Keratinocyte (primary cell): Measurements from ENCODE around the gene PTN. TPM values are rescaled to one million over a fixed set of nuclear protein-coding genes. Genes with fewer than 3 reads are reported as not detected.

Source experiments
- DNase-seq: peaks from one replicate; pipeline ENCODE4 v3.0.0-alpha.2; 2011; ENCODE audit warnings: low read depth, missing footprints, low spot score
- FAIRE-seq: peaks from 2 replicates; lab custom pipeline; 2011; peaks lifted over from hg19 to GRCh38; lab: Jason Lieb, UNC
- H2AFZ ChIP-seq: 2 replicates; pipeline ENCODE4 v1.6.0; 2012; ENCODE audit warnings: low read length, control low read depth, inconsistent platforms; ENCODE audit not compliant: control insufficient read depth
- H3K27ac ChIP-seq: 2 replicates; pipeline ENCODE4 v1.5.1; 2011; ENCODE audit warnings: low read length; ENCODE audit not compliant: control insufficient read depth, insufficient read depth
- H3K27me3 ChIP-seq: 3 replicates; pipeline ENCODE4 v1.6.0; 2011; ENCODE audit warnings: low read length; ENCODE audit not compliant: control insufficient read depth, insufficient read depth; ENCODE audit errors: extremely low read depth
- H3K36me3 ChIP-seq, 2 experiments: 2 replicates in 1 of 2; 3 replicates in 1 of 2; pipeline ENCODE4 v1.5.1; 2011; ENCODE audit warnings: low read length in 2 of 2, mild to moderate bottlenecking in 1 of 2; ENCODE audit not compliant: control insufficient read depth in 2 of 2, insufficient read depth in 2 of 2; ENCODE audit errors: extremely low read depth in 1 of 2
- H3K4me1 ChIP-seq: 3 replicates; pipeline ENCODE4 v1.5.1; 2011; ENCODE audit warnings: low read length; ENCODE audit not compliant: control insufficient read depth, insufficient read depth; ENCODE audit errors: extremely low read depth
- H3K4me2 ChIP-seq: 3 replicates; pipeline ENCODE4 v1.6.0; 2011; ENCODE audit warnings: low read depth, low read length; ENCODE audit not compliant: control insufficient read depth, insufficient read depth; ENCODE audit errors: extremely low read depth
- H3K4me3 ChIP-seq, 3 experiments: fragments of 200-600 bp in 1 of 3; sonication (generic) in 1 of 3; 2 replicates in 2 of 3; 3 replicates in 1 of 3; pipeline ENCODE4 v1.5.1; 2011 to 2016; ENCODE audit warnings: low read length in 3 of 3, mild to moderate bottlenecking in 3 of 3, control low read depth in 2 of 3, inconsistent platforms in 1 of 3, low read depth in 1 of 3, mixed read lengths in 1 of 3, mixed run types in 1 of 3, moderate library complexity in 1 of 3; ENCODE audit not compliant: control insufficient read depth in 2 of 3, insufficient read depth in 2 of 3; ENCODE audit errors: extremely low read depth in 1 of 3
- H3K79me2 ChIP-seq: 2 replicates; pipeline ENCODE4 v1.6.0; 2012; ENCODE audit warnings: low read length; ENCODE audit not compliant: control insufficient read depth, insufficient read depth
- H3K9ac ChIP-seq: 3 replicates; pipeline ENCODE4 v1.6.0; 2011; ENCODE audit warnings: low read length; ENCODE audit not compliant: control insufficient read depth, insufficient read depth; ENCODE audit errors: extremely low read depth
- H3K9me1 ChIP-seq: 3 replicates; pipeline ENCODE4 v1.6.0; 2011; ENCODE audit warnings: low read length; ENCODE audit not compliant: control insufficient read depth, insufficient read depth; ENCODE audit errors: extremely low read depth
- H3K9me3 ChIP-seq: 2 replicates; pipeline ENCODE4 v1.5.1; 2012; ENCODE audit warnings: low read depth, low read length; ENCODE audit not compliant: control insufficient read depth
- H4K20me1 ChIP-seq: 3 replicates; pipeline ENCODE4 v1.6.0; 2011; ENCODE audit warnings: low read length; ENCODE audit not compliant: control insufficient read depth, insufficient read depth; ENCODE audit errors: extremely low read depth
- CTCF ChIP-seq, 3 experiments: IDR thresholded peaks in 1 of 3; conservative IDR thresholded peaks in 1 of 3; optimal IDR thresholded peaks in 1 of 3; 2 replicates in 2 of 3; 3 replicates in 1 of 3; pipeline versions ENCODE3 to v1.5.1; 2011; ENCODE audit warnings: low read length in 3 of 3, mild to moderate bottlenecking in 3 of 3, moderate library complexity in 2 of 3, control low read depth in 1 of 3, inconsistent platforms in 1 of 3; ENCODE audit not compliant: insufficient read depth in 2 of 3; ENCODE audit errors: extremely low read depth in 1 of 3
- EZH2 ChIP-seq: IDR thresholded peaks from one replicate; pipeline ENCODE4 v1.6.1; 2012; ENCODE audit warnings: inconsistent platforms, mild to moderate bottlenecking, low read length, moderate library complexity
- dilution Hi-C: fragments of 300-500 bp; cut with MboI; formaldehyde crosslinking; loops from one replicate; pipeline ENCODE4 v1.7.0; 2020; ENCODE audit warnings: low sequenced_read_pairs; ENCODE audit not compliant: extremely low pct_ligation_motif_present
- polyA plus RNA-seq, 5 experiments: library from polyadenylated mRNA; depleted of rRNA in 3 of 5; stranded (reverse) in 3 of 5; stranded (forward) in 1 of 5; unstranded in 1 of 5; fragments of >200 nt; gene quantifications; 1 replicate in 1 of 5; 2 replicates in 3 of 5; 3 replicates in 1 of 5; pipeline versions ENCODE4 v1.2.1 to v1.2.3, GENCODE V29; 2011 to 2012; ENCODE audit warnings: missing spikeins in 2 of 5, low read depth in 1 of 5, low replicate concordance in 1 of 5

Gene PTN
- polyA plus RNA-seq, 1 donor (not counting 4 experiments of a cell fraction or from before 2014, with no cell fraction given): not detected

DNA sequence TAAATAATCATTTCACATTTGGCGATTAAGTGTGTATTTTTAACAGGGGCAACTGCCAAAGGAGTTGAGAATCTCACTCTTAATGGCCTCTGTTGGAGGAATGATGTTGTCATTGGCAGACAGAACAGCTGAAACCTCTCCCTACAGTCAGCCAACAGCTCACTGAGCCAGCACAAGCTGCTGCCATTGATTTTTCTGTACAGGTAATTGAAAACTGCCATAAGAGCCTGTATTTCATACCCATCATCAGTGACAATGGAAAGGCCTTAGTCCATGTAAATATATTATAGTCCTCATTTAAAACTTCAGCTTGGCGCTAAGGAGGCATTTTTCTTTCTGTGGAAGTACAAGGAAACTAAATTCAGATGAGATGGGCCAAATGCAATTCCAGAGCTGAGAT, 28.1 kb upstream of the PTN start:
- Histone ChIP-seq H3K36me3 (no peaks in the 10 kb centered on the region), H2AFZ (no peak overlapping the region), H3K9ac (no peak overlapping the region), H3K27ac (no peak overlapping the region), H3K9me1 (no peaks in the 10 kb centered on the region), H3K4me1 (no peaks in the 10 kb centered on the region), H3K9me3 (no peaks in the 10 kb centered on the region), H3K79me2 (no peaks in the 10 kb centered on the region), H3K27me3 (no peaks in the 10 kb centered on the region), H3K4me2 (no peak overlapping the region), H3K4me3 (no peak overlapping the region), H4K20me1 (no peaks in the 10 kb centered on the region)
- TF ChIP-seq EZH2: no peak
- TF ChIP-seq CTCF (optimal IDR thresholded peaks at IDR 0.05 in 1 of 3, IDR thresholded peaks at IDR 0.05 in 1 of 3, conservative IDR thresholded peaks at IDR 0.05 in 1 of 3; ENCODE audit: extremely low read depth in 1 of 3, insufficient read depth in 2 of 3, low read length in 3 of 3): no peak
- dilution Hi-C loops: no loop called here
- FAIRE-seq (no peak), DNase-seq (no peak)

GRCh38 chr7:137366995-137367394, 23.5 kb upstream of the PTN start:
- Histone ChIP-seq H3K27ac (no peak overlapping the region), H3K9ac (no peak overlapping the region), H2AFZ (no peak overlapping the region), H3K4me3 (no peak overlapping the region), H3K79me2 (no peaks in the 10 kb centered on the region), H3K4me2 (no peak overlapping the region), H3K9me1 (no peaks in the 10 kb centered on the region), H3K4me1 (no peaks in the 10 kb centered on the region), H4K20me1 (no peaks in the 10 kb centered on the region), H3K27me3 (no peaks in the 10 kb centered on the region), H3K9me3 (no peaks in the 10 kb centered on the region), H3K36me3 (no peaks in the 10 kb centered on the region)
- dilution Hi-C loops: no loop called here
- DNase-seq (no peak), FAIRE-seq (no peak)
- TF ChIP-seq CTCF (optimal IDR thresholded peaks at IDR 0.05 in 1 of 3, IDR thresholded peaks at IDR 0.05 in 1 of 3, conservative IDR thresholded peaks at IDR 0.05 in 1 of 3; ENCODE audit: extremely low read depth in 1 of 3, insufficient read depth in 2 of 3, low read length in 3 of 3) (no peak), EZH2 (no peak)
